OCI-LY3 (cell line): ENCODE measurements around the gene KBTBD13.

Experiments used
- EZH2phosphoT487 ChIP-seq: fragments of 200-600 bp; shearing (Covaris generic); IDR thresholded peaks from 2 replicates; pipeline ENCODE4 v1.6.1; 2018; ENCODE audit warnings: antibody characterized with exemption, mixed run types, low read depth
- TF ChIP-seq, protein P1 (sequence below): fragments of 200-600, 300-600 bp; sonication (generic); IDR thresholded peaks from 2 replicates; pipeline ENCODE4 v1.5.1; 2014; ENCODE audit warnings: antibody characterized with exemption, low read length, low read depth

DNA sequence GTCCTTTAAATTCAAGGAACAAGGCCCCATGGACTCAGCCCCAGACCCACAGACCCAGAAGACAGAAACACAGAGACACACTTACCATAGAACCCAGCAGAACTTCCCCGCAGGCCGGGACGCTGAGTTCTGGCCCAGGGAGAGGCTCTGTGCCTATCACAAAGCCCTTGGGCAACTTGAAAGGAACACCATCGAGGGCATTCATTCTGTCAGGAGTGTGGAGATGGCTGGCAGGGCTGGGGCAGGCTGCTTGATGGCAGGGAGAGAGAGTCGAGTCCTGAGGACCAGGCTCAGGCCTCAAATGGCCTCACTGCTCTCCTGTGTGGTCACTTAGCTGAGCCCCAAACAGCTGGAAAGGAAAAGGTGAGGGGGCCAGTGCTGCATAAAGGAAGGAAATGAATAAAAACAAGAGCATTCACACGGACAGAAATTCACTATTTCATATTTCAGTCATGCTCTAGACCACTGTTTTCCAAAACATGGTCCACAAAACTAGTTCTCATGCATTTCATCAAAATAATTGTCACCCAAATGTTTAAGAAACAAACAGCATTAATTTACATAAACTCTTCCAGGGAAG, 29.6 kb downstream of the KBTBD13 start:
- TF ChIP-seq, protein P1, sequence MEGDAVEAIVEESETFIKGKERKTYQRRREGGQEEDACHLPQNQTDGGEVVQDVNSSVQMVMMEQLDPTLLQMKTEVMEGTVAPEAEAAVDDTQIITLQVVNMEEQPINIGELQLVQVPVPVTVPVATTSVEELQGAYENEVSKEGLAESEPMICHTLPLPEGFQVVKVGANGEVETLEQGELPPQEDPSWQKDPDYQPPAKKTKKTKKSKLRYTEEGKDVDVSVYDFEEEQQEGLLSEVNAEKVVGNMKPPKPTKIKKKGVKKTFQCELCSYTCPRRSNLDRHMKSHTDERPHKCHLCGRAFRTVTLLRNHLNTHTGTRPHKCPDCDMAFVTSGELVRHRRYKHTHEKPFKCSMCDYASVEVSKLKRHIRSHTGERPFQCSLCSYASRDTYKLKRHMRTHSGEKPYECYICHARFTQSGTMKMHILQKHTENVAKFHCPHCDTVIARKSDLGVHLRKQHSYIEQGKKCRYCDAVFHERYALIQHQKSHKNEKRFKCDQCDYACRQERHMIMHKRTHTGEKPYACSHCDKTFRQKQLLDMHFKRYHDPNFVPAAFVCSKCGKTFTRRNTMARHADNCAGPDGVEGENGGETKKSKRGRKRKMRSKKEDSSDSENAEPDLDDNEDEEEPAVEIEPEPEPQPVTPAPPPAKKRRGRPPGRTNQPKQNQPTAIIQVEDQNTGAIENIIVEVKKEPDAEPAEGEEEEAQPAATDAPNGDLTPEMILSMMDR = no peak
- TF ChIP-seq EZH2phosphoT487 = no peak
